ENCODE data around the gene AGAP3.

AGAP3 gene

GRCh38 chr7:151137076-151137675 is 50.9 kb downstream of the AGAP3 start:
- no peak for DNase-seq (ENCODE audit: low spot score)

GRCh38 chr7:151137791-151138152 is 51.5 kb downstream of the AGAP3 start:
- DNase-seq (ENCODE audit: low spot score): no peak

- DNase-seq (ENCODE audit: low spot score): no peak
Measured at GRCh38 chr7:151138153-151138851, 52.0 kb downstream of the AGAP3 start.

- no peak for DNase-seq (ENCODE audit: low spot score)
Measured at GRCh38 chr7:151139071-151139790, 53.0 kb downstream of the AGAP3 start.

- no peak for DNase-seq (ENCODE audit: low spot score)
Measured at GRCh38 chr7:151139791-151140190, 53.5 kb downstream of the AGAP3 start.

- DNase-seq (ENCODE audit: low spot score): no peak
Measured at GRCh38 chr7:151140826-151141225, 54.6 kb downstream of the AGAP3 start.

GRCh38 chr7:151141311-151141854 is 55.1 kb downstream of the AGAP3 start:
- no peak for DNase-seq (ENCODE audit: low spot score)

- no peak for DNase-seq (ENCODE audit: low spot score)
Measured at GRCh38 chr7:151141855-151142685, 55.8 kb downstream of the AGAP3 start.

GRCh38 chr7:151142686-151143040 is 56.4 kb downstream of the AGAP3 start:
- DNase-seq (ENCODE audit: low spot score): no peak

- no peak for DNase-seq (ENCODE audit: low spot score)
Measured at GRCh38 chr7:151143261-151144015, 57.2 kb downstream of the AGAP3 start.

- DNase-seq (ENCODE audit: low spot score): no peak
Measured at GRCh38 chr7:151144387-151144786, 58.1 kb downstream of the AGAP3 start.

GRCh38 chr7:151146761-151147160 is 60.5 kb downstream of the AGAP3 start:
- DNase-seq (ENCODE audit: low spot score): no peak

GRCh38 chr7:151148319-151149259 is 62.3 kb downstream of the AGAP3 start:
- DNase-seq (ENCODE audit: low spot score): no peak

GRCh38 chr7:151150388-151150787 is 64.1 kb downstream of the AGAP3 start:
- no peak for DNase-seq (ENCODE audit: low spot score)

GRCh38 chr7:151152643-151153513 is 66.6 kb downstream of the AGAP3 start:
- DNase-seq (ENCODE audit: low spot score): no peak

GRCh38 chr7:151157645-151158329 is 71.5 kb downstream of the AGAP3 start:
- no peak for DNase-seq (ENCODE audit: low spot score)

GRCh38 chr7:151161757-151162156 is 75.5 kb downstream of the AGAP3 start:
- no peak for DNase-seq (ENCODE audit: low spot score)

- DNase-seq (ENCODE audit: low spot score): no peak
Measured at GRCh38 chr7:151166629-151167196, 80.4 kb downstream of the AGAP3 start.

Data from HuH-7.5 (cell line).